ENCODE measurements around the gene PI16. TPM values are rescaled to one million over a fixed set of nuclear protein-coding genes. Genes with fewer than 3 reads are reported as not detected.
"Not testable (repeated sequence)": the region's sequence is repeated elsewhere in the genome, so short reads cannot be mapped to it uniquely, and the experiment has no call there.

PI16 gene
- polyA plus RNA-seq, 5 donors: 0.08 to 1.2 (median 0.53) TPM

GRCh38 chr6:36928547-36928918, 26.0 kb upstream of the PI16 start:
- DNase-seq: no peak

- DNase-seq: no peak
Observed at GRCh38 chr6:36929152-36929551, 25.4 kb upstream of the PI16 start.

- DNase-seq: no peak
Observed at GRCh38 chr6:36929607-36930006, 24.9 kb upstream of the PI16 start.

- DNase-seq: no peak
Observed at GRCh38 chr6:36930483-36930882, 24.1 kb upstream of the PI16 start.

GRCh38 chr6:36933102-36933501, 21.4 kb upstream of the PI16 start:
- no peak for DNase-seq

- DNase-seq: no peak
Observed at GRCh38 chr6:36933519-36933918, 21.0 kb upstream of the PI16 start.

- no peak for DNase-seq
Observed at GRCh38 chr6:36934901-36935300, 19.6 kb upstream of the PI16 start.

- no peak for DNase-seq
Observed at GRCh38 chr6:36936824-36937223, 17.7 kb upstream of the PI16 start.

GRCh38 chr6:36937896-36938295, 16.6 kb upstream of the PI16 start:
- no peak for DNase-seq

- DNase-seq: no peak
Observed at GRCh38 chr6:36938536-36938935, 16.0 kb upstream of the PI16 start.

- not testable (repeated sequence) for DNase-seq
Observed at GRCh38 chr6:36939005-36939404, 15.5 kb upstream of the PI16 start.

GRCh38 chr6:36940027-36940426, 14.5 kb upstream of the PI16 start:
- no peak for DNase-seq

GRCh38 chr6:36941561-36941960, 13.0 kb upstream of the PI16 start:
- DNase-seq: not testable (repeated sequence)

- DNase-seq: not testable (repeated sequence)
Observed at GRCh38 chr6:36942329-36942728, 12.2 kb upstream of the PI16 start.

- DNase-seq: no peak
Observed at GRCh38 chr6:36944650-36945049, 9.9 kb upstream of the PI16 start.

- no peak for DNase-seq
Observed at GRCh38 chr6:36945301-36945700, 9.2 kb upstream of the PI16 start.

- no peak for DNase-seq
Observed at GRCh38 chr6:36946526-36946925, 8.0 kb upstream of the PI16 start.

GRCh38 chr6:36947570-36948351, 6.8 kb upstream of the PI16 start:
- no peak for DNase-seq

- DNase-seq: not testable (repeated sequence)
Observed at GRCh38 chr6:36949076-36949475, 5.5 kb upstream of the PI16 start.

- no peak for DNase-seq
Observed at GRCh38 chr6:36949636-36950035, 4.9 kb upstream of the PI16 start.

GRCh38 chr6:36953931-36954261, 642 bp upstream of the PI16 start:
- no peak for DNase-seq

GRCh38 chr6:36955136-36955535, 598 bp downstream of the PI16 start:
- no peak for DNase-seq

- no peak for DNase-seq
Observed at GRCh38 chr6:36955671-36956445, 1.3 kb downstream of the PI16 start.

- DNase-seq: no peak
Observed at GRCh38 chr6:36956446-36956820, 1.9 kb downstream of the PI16 start.
